Epithelial cell of prostate (primary cell): ENCODE measurements around the gene GRK6.

Source experiments
- DNase-seq: peaks from one replicate; pipeline ENCODE4 v3.0.0-alpha.2; 2011; ENCODE audit warnings: low read depth, low spot score
- H3K27ac ChIP-seq: fragments of 450-650 bp; 2 replicates; pipeline ENCODE4 v1.5.1; 2017; ENCODE audit warnings: mild to moderate bottlenecking

The GRK6 gene

GRCh38 chr5:177426566-177427210 lies at the start of gene GRK6:
Gene GRK6, plus strand, starts transcription at chr5:177426676. Its CDS starts 170 bp downstream, at chr5:177426846.
- no peak for DNase-seq
- H3K27ac ChIP-seq, result peak within 1 kb of the TSS; percentile 89

- no peak overlapping the region for H3K27ac ChIP-seq
- no peak for DNase-seq
Observed at GRCh38 chr5:177377851-177378776, 48.4 kb upstream of the GRK6 start.

- H3K27ac ChIP-seq, result no peak overlapping the region
- DNase-seq, result peak; percentile 75
Observed at GRCh38 chr5:177378884-177379883, 47.3 kb upstream of the GRK6 start.

GRCh38 chr5:177380805-177381126 lies 45.7 kb upstream of the GRK6 start:
- no peak overlapping the region for H3K27ac ChIP-seq
- no peak for DNase-seq

- DNase-seq, result no peak
- no peak overlapping the region for H3K27ac ChIP-seq
Observed at GRCh38 chr5:177382423-177383029, 44.0 kb upstream of the GRK6 start.

- H3K27ac ChIP-seq, result no peak overlapping the region
Observed at GRCh38 chr5:177383181-177383580, 43.3 kb upstream of the GRK6 start.

GRCh38 chr5:177384134-177384533 lies 42.3 kb upstream of the GRK6 start, which contains the start of gene SLC34A1:
Gene SLC34A1, plus strand, starts transcription at chr5:177384434. Its CDS starts 1,308 bp downstream, at chr5:177385742.
- no peak within 1 kb of the TSS for H3K27ac ChIP-seq
- DNase-seq, result no peak

More at GRCh38 chr5:177383181-177383580, 43.3 kb upstream of the GRK6 start:
- no peak for DNase-seq

GRCh38 chr5:177385720-177386119 lies 40.8 kb upstream of the GRK6 start:
- no peak for DNase-seq
- no peak overlapping the region for H3K27ac ChIP-seq

GRCh38 chr5:177386542-177386941 lies 39.9 kb upstream of the GRK6 start:
- DNase-seq, result no peak
- H3K27ac ChIP-seq, result no peak overlapping the region

- no peak for DNase-seq
- no peak overlapping the region for H3K27ac ChIP-seq
Observed at GRCh38 chr5:177387405-177387804, 39.1 kb upstream of the GRK6 start.

GRCh38 chr5:177388521-177389052 lies 37.9 kb upstream of the GRK6 start:
- DNase-seq, result no peak
- peak overlapping the region; percentile 69 for H3K27ac ChIP-seq

GRCh38 chr5:177389241-177390169 lies 37.0 kb upstream of the GRK6 start:
- DNase-seq, result peak; percentile 84
- peak overlapping the region; percentile 69 for H3K27ac ChIP-seq

GRCh38 chr5:177390363-177391300 lies 35.8 kb upstream of the GRK6 start:
- no peak for DNase-seq
- peak overlapping the region; percentile 69 for H3K27ac ChIP-seq

GRCh38 chr5:177392765-177393164 lies 33.7 kb upstream of the GRK6 start:
- H3K27ac ChIP-seq, result no peak overlapping the region
- DNase-seq, result no peak

GRCh38 chr5:177393206-177393765 lies 33.2 kb upstream of the GRK6 start:
- H3K27ac ChIP-seq, result no peak overlapping the region
- no peak for DNase-seq

- no peak for DNase-seq
- H3K27ac ChIP-seq, result no peak overlapping the region
Observed at GRCh38 chr5:177393990-177394389, 32.5 kb upstream of the GRK6 start.

GRCh38 chr5:177396078-177396477 lies 30.4 kb upstream of the GRK6 start:
- no peak overlapping the region for H3K27ac ChIP-seq
- no peak for DNase-seq
